GM08714 (cell line): ENCODE data around the gene ANO10.

Experiments
- H3K4me3 ChIP-seq: fragments of 200-500 bp; sonication (Bioruptor generic); 2 replicates; pipeline ENCODE4 v1.5.1; 2014; ENCODE audit warnings: mild to moderate bottlenecking, low read length, inconsistent platforms
- ZNF274 ChIP-seq: IDR thresholded peaks from 2 replicates; pipeline ENCODE4 v1.6.1; 2012; ENCODE audit warnings: mild to moderate bottlenecking, low read depth, low read length

ANO10 gene

GRCh38 chr3:43394041-43394554 lies 227.7 kb downstream of the ANO10 start:
- no peak for TF ChIP-seq ZNF274

GRCh38 chr3:43391621-43392020 lies 230.2 kb downstream of the ANO10 start:
- no peak for TF ChIP-seq ZNF274
- H3K4me3 ChIP-seq = no peak overlapping the region

More at GRCh38 chr3:43394041-43394554, 227.7 kb downstream of the ANO10 start:
- H3K4me3 ChIP-seq = no peak overlapping the region

GRCh38 chr3:43390255-43390588 lies 231.6 kb downstream of the ANO10 start:
- TF ChIP-seq ZNF274 = no peak
- H3K4me3 ChIP-seq = no peak overlapping the region

- no peak for TF ChIP-seq ZNF274
- no peak overlapping the region for H3K4me3 ChIP-seq
These were observed 232.2 kb downstream of the ANO10 start for GRCh38 chr3:43389388-43390254.

GRCh38 chr3:43388915-43389314 lies 232.9 kb downstream of the ANO10 start:
- no peak for TF ChIP-seq ZNF274
- H3K4me3 ChIP-seq = no peak overlapping the region

GRCh38 chr3:43388175-43388574 lies 233.6 kb downstream of the ANO10 start:
- no peak overlapping the region for H3K4me3 ChIP-seq
- TF ChIP-seq ZNF274 = no peak

- TF ChIP-seq ZNF274 = no peak
- no peak overlapping the region for H3K4me3 ChIP-seq
These were observed 242.5 kb downstream of the ANO10 start for GRCh38 chr3:43379343-43379742.

- no peak overlapping the region for H3K4me3 ChIP-seq
- TF ChIP-seq ZNF274 = no peak
These were observed 243.5 kb downstream of the ANO10 start for GRCh38 chr3:43378066-43378935.

GRCh38 chr3:43373560-43373928 lies 248.3 kb downstream of the ANO10 start:
- H3K4me3 ChIP-seq = no peak overlapping the region
- no peak for TF ChIP-seq ZNF274

- no peak overlapping the region for H3K4me3 ChIP-seq
- no peak for TF ChIP-seq ZNF274
These were observed 248.8 kb downstream of the ANO10 start for GRCh38 chr3:43372809-43373559.

- H3K4me3 ChIP-seq = no peak overlapping the region
- TF ChIP-seq ZNF274 = no peak
These were observed 249.6 kb downstream of the ANO10 start for GRCh38 chr3:43372007-43372740.

- no peak overlapping the region for H3K4me3 ChIP-seq
- TF ChIP-seq ZNF274 = no peak
These were observed 250.3 kb downstream of the ANO10 start for GRCh38 chr3:43371494-43371893.

GRCh38 chr3:43370293-43370980 lies 251.4 kb downstream of the ANO10 start:
- H3K4me3 ChIP-seq = no peak overlapping the region
- no peak for TF ChIP-seq ZNF274
